HepG2 (cell line): ENCODE measurements around the gene ADCY5. TPM values are rescaled to one million over a fixed set of nuclear protein-coding genes. Genes with fewer than 3 reads are reported as not detected.

Source experiments
- polyA plus RNA-seq, 8 experiments: library from polyadenylated mRNA; depleted of rRNA in 3 of 8; stranded (reverse) in 7 of 8; unstranded in 1 of 8; fragments of >200 nt; fragmentation: Illumina TruSeq in 4 of 8; extraction: Trizol in 4 of 8; gene quantifications; 2 replicates each; pipeline versions ENCODE4 v1.2.1 to v1.2.3, GENCODE V29; 2011 to 2016; ENCODE audit warnings: low read depth in 4 of 8, missing spikeins in 1 of 8, mixed read lengths in 1 of 8; ENCODE audit not compliant: insufficient read depth in 1 of 8
- total RNA-seq, 5 experiments: library from RNA; depleted of rRNA; stranded (reverse); fragments of >200 nt; fragmentation: Illumina TruSeq; extraction: Trizol; gene quantifications; 2 replicates each; pipeline ENCODE4 v1.2.3, GENCODE V29; 2016; ENCODE audit warnings: low read depth in 1 of 5
- TF ChIP-seq, protein P1 (sequence below): sonication (generic); formaldehyde crosslinking; IDR thresholded peaks from one replicate; pipeline ENCODE4 v1.5.1; 2020; ENCODE audit warnings: mild to moderate bottlenecking, missing genetic modification reagents; ENCODE audit errors: not compliant biosample characterization
- TF ChIP-seq, protein P2 (sequence below): sonication (generic); formaldehyde crosslinking; IDR thresholded peaks from 2 replicates; pipeline ENCODE4 v1.5.0; 2020; ENCODE audit warnings: mild to moderate bottlenecking, missing genetic modification reagents, borderline replicate concordance

The ADCY5 gene
- total and polyA plus RNA-seq, 2 of the 13 experiments (the other 11 are each of a cell fraction or from before 2014, with no cell fraction given) = not detected

DNA sequence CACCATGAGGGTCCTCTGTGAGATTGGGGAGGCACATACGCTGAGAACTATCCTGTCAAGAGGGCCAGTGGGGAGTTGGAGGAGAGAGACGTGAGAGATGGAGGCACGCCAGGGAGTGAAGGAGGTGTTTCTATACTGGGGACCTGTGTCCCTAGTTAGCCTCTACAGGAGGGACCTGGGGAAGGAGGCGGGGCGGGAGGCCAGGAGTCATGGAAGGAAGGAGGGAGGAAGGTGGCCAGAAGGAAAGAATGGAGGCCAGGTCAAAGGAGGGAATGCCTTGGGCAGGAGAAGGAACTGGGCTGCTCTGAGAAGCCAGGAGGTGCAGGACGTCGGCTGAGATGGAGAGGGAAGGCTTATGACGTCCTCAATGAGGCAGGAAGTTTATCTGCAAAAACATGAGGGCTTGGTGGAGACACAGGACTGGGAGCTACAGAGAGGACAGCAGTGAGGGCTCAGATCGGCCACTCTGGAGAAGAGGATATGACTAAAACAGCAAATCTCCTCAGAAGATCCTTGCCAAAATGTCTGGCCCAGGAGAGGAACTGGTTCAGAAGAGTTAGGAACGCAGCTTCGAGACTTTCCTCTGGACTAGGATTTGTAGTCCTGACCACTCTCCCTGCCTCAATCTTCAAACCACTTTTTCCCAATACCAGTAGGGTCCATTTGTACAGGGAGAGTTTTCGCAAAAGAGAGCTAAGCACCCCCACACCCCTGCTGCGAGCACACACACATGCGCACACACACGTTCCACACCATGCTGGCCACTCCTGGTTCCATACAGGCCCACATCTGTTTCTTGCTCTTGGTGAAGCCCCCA lies 59.9 kb downstream of the ADCY5 start (continued):
- TF ChIP-seq, protein P1, sequence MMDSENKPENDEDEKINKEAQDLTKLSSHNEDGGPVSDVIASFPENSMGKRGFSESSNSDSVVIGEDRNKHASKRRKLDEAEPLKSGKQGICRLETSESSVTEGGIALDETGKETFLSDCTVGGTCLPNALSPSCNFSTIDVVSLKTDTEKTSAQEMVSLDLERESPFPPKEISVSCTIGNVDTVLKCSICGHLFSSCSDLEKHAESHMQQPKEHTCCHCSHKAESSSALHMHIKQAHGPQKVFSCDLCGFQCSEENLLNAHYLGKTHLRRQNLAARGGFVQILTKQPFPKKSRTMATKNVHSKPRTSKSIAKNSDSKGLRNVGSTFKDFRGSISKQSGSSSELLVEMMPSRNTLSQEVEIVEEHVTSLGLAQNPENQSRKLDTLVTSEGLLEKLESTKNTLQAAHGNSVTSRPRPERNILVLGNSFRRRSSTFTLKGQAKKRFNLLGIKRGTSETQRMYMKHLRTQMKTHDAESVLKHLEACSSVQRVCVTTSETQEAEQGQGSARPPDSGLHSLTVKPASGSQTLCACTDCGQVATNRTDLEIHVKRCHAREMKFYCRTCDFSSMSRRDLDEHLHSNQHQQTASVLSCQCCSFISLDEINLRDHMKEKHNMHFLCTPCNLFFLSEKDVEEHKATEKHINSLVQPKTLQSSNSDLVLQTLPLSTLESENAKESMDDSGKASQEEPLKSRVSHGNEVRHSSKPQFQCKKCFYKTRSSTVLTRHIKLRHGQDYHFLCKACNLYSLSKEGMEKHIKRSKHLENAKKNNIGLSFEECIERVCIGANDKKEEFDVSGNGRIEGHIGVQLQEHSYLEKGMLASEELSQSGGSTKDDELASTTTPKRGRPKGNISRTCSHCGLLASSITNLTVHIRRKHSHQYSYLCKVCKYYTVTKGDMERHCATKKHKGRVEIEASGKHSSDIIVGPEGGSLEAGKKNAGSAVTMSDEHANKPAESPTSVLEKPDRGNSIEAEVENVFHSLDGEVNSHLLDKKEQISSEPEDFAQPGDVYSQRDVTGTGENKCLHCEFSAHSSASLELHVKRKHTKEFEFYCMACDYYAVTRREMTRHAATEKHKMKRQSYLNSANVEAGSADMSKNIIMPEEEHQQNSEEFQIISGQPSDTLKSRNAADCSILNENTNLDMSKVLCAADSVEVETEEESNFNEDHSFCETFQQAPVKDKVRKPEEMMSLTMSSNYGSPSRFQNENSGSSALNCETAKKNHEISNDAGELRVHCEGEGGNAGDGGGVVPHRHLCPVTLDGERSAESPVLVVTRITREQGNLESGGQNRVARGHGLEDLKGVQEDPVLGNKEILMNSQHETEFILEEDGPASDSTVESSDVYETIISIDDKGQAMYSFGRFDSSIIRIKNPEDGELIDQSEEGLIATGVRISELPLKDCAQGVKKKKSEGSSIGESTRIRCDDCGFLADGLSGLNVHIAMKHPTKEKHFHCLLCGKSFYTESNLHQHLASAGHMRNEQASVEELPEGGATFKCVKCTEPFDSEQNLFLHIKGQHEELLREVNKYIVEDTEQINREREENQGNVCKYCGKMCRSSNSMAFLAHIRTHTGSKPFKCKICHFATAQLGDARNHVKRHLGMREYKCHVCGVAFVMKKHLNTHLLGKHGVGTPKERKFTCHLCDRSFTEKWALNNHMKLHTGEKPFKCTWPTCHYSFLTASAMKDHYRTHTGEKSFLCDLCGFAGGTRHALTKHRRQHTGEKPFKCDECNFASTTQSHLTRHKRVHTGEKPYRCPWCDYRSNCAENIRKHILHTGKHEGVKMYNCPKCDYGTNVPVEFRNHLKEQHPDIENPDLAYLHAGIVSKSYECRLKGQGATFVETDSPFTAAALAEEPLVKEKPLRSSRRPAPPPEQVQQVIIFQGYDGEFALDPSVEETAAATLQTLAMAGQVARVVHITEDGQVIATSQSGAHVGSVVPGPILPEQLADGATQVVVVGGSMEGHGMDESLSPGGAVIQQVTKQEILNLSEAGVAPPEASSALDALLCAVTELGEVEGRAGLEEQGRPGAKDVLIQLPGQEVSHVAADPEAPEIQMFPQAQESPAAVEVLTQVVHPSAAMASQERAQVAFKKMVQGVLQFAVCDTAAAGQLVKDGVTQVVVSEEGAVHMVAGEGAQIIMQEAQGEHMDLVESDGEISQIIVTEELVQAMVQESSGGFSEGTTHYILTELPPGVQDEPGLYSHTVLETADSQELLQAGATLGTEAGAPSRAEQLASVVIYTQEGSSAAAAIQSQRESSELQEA (CRISPR knock-in tag) = no peak
- TF ChIP-seq, protein P2, sequence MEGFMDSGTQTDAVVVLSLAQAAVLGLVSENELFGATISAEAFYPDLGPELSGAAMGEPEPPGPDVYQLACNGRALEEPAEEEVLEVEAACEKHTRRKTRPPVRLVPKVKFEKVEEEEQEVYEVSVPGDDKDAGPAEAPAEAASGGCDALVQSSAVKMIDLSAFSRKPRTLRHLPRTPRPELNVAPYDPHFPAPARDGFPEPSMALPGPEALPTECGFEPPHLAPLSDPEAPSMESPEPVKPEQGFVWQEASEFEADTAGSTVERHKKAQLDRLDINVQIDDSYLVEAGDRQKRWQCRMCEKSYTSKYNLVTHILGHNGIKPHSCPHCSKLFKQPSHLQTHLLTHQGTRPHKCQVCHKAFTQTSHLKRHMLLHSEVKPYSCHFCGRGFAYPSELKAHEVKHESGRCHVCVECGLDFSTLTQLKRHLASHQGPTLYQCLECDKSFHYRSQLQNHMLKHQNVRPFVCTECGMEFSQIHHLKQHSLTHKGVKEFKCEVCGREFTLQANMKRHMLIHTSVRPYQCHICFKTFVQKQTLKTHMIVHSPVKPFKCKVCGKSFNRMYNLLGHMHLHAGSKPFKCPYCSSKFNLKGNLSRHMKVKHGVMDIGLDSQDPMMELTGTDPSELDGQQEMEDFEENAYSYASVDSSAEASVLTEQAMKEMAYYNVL (CRISPR knock-in tag) = no peak
